Esophagus muscularis mucosa (tissue), 4 donors: Measurements from ENCODE around the gene IER5. TPM values are rescaled to one million over a fixed set of nuclear protein-coding genes. Genes with fewer than 3 reads are reported as not detected.
A peak's percentile ranks its signal among the peaks of the same experiment; 100 is the strongest.

Source experiments
- DNase-seq: peaks from one replicate; pipeline ENCODE4 v3.0.0-alpha.2; 2017; ENCODE audit errors: extremely low spot score
- H3K27ac ChIP-seq, 4 donors: fragments of 200-600 bp; sonication (generic); replicated peaks in 1 of 4; 1 replicate in 3 of 4; 2 replicates in 1 of 4; pipeline ENCODE4 v1.5.1; 2016 to 2019; ENCODE audit warnings: mild to moderate bottlenecking in 1 of 4
- H3K27me3 ChIP-seq, 4 donors: fragments of 200-600 bp; sonication (generic); one replicate each; pipeline versions ENCODE4 v1.5.1 to v1.6.0; 2016 to 2019
- H3K36me3 ChIP-seq, 4 donors: fragments of 200-600 bp; sonication (generic); one replicate each; pipeline ENCODE4 v1.5.1; 2016 to 2019
- H3K4me1 ChIP-seq, 4 donors: fragments of 200-600 bp; sonication (generic); one replicate each; pipeline ENCODE4 v1.5.1; 2016 to 2019
- H3K4me3 ChIP-seq, 4 donors: fragments of 200-600 bp; sonication (generic); 1 replicate in 2 of 4; 2 replicates in 2 of 4; pipeline ENCODE4 v1.5.1; 2016 to 2019; ENCODE audit warnings: mild to moderate bottlenecking in 4 of 4, moderate library complexity in 1 of 4
- H3K9me3 ChIP-seq, 4 donors: fragments of 200-600 bp; sonication (generic); 1 replicate in 3 of 4; 2 replicates in 1 of 4; pipeline ENCODE4 v1.5.1; 2016 to 2019
- EP300 ChIP-seq: sonication (generic); formaldehyde crosslinking; IDR thresholded peaks from one replicate; pipeline ENCODE4 v1.6.1; 2017; ENCODE audit warnings: antibody characterized with exemption
- POLR2A ChIP-seq: fragments of 450-650 bp; IDR thresholded peaks from one replicate; pipeline ENCODE4 v1.6.1; 2017; ENCODE audit warnings: antibody characterized with exemption, moderate library complexity, mild to moderate bottlenecking, low read depth
- POLR2AphosphoS5 ChIP-seq, 2 donors: sonication (generic); formaldehyde crosslinking; IDR thresholded peaks; one replicate each; pipeline ENCODE4 v1.6.1; 2017; ENCODE audit warnings: antibody characterized with exemption in 2 of 2
- WGBS: methylation state at CpG from one replicate; pipeline ENCODE4 v1.1.5; 2018; 5-methylcytosine and 5-hydroxymethylcytosine counted together
- intact Hi-C: fragments of 100-400 bp; cut with DNase I; formaldehyde crosslinking; loops from one replicate; pipeline ENCODE4 v1.15.1; 2023
- total RNA-seq, 4 donors: library from RNA; depleted of rRNA; stranded (reverse); fragments of >200 nt; gene quantifications; one replicate each; pipeline versions ENCODE4 v1.1.0 to v1.2.1, GENCODE V29; 2016
- TF ChIP-seq, protein P1 (sequence below), 3 experiments: fragments of 200-600 bp in 2 of 3; fragments of 450-650 bp in 1 of 3; sonication (generic) in 2 of 3; IDR thresholded peaks; one replicate each; pipeline ENCODE4 v1.5.1; 2017 to 2019; ENCODE audit warnings: antibody characterized with exemption in 3 of 3, mild to moderate bottlenecking in 2 of 3, moderate library complexity in 1 of 3

IER5 gene
- total RNA-seq, 4 donors from 2014 or later: 14.5 to 22.0 (median 16.7) TPM

- DNase-seq: no peak
- TF ChIP-seq EP300: no peak
- no peak for TF ChIP-seq POLR2AphosphoS5 (IDR thresholded peaks at IDR 0.05)
- TF ChIP-seq, protein P1, sequence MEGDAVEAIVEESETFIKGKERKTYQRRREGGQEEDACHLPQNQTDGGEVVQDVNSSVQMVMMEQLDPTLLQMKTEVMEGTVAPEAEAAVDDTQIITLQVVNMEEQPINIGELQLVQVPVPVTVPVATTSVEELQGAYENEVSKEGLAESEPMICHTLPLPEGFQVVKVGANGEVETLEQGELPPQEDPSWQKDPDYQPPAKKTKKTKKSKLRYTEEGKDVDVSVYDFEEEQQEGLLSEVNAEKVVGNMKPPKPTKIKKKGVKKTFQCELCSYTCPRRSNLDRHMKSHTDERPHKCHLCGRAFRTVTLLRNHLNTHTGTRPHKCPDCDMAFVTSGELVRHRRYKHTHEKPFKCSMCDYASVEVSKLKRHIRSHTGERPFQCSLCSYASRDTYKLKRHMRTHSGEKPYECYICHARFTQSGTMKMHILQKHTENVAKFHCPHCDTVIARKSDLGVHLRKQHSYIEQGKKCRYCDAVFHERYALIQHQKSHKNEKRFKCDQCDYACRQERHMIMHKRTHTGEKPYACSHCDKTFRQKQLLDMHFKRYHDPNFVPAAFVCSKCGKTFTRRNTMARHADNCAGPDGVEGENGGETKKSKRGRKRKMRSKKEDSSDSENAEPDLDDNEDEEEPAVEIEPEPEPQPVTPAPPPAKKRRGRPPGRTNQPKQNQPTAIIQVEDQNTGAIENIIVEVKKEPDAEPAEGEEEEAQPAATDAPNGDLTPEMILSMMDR (IDR thresholded peaks at IDR 0.05): no peak
- TF ChIP-seq POLR2A: no peak
- Histone ChIP-seq H3K27me3 (no peaks in the 10 kb centered on the region), H3K4me1 (peaks cover 19 to 30% (median 26%) of the 10 kb centered on the region in 4 donors), H3K36me3 (no peaks in the 10 kb centered on the region), H3K27ac (no peak overlapping the region), H3K9me3 (no peaks in the 10 kb centered on the region), H3K4me3 (no peak overlapping the region)
- intact Hi-C loops: no loop called here
- WGBS: 66% methylated on average over 4 of the region's 4 CpGs
Observed at GRCh38 chr1:181126289-181126688, 37.8 kb downstream of the IER5 start.

GRCh38 chr1:181126871-181127587 is 38.5 kb downstream of the IER5 start:
- Histone ChIP-seq H3K36me3 (no peaks in the 10 kb centered on the region), H3K4me3 (no peak overlapping the region), H3K9me3 (no peaks in the 10 kb centered on the region), H3K27ac (no peak overlapping the region), H3K27me3 (no peaks in the 10 kb centered on the region), H3K4me1 (peaks cover 19 to 30% (median 26%) of the 10 kb centered on the region in 4 donors)
- 80% methylated on average over 8 of the region's 10 CpGs for WGBS
- DNase-seq: no peak
- TF ChIP-seq, protein P1 (IDR thresholded peaks at IDR 0.05): no peak
- no peak for TF ChIP-seq EP300
- no peak for TF ChIP-seq POLR2A
- TF ChIP-seq POLR2AphosphoS5 (IDR thresholded peaks at IDR 0.05): no peak
- intact Hi-C loops: no loop called here

- DNase-seq: no peak
- Histone ChIP-seq H3K4me3 (no peak overlapping the region), H3K36me3 (no peaks in the 10 kb centered on the region), H3K9me3 (no peaks in the 10 kb centered on the region), H3K27ac (peak overlapping the region in 2 of 4 donors; percentile 20 to 41), H3K27me3 (no peaks in the 10 kb centered on the region), H3K4me1 (peaks cover 19 to 30% (median 26%) of the 10 kb centered on the region in 4 donors)
- intact Hi-C loops: no loop called here
- 90% methylated on average over 5 of the region's 5 CpGs for WGBS
- TF ChIP-seq EP300 (no peak), POLR2A (no peak), POLR2AphosphoS5 (IDR thresholded peaks at IDR 0.05) (no peak)
- TF ChIP-seq, protein P1 (IDR thresholded peaks at IDR 0.05): no peak
Observed at GRCh38 chr1:181127898-181128453, 39.5 kb downstream of the IER5 start.

DNA sequence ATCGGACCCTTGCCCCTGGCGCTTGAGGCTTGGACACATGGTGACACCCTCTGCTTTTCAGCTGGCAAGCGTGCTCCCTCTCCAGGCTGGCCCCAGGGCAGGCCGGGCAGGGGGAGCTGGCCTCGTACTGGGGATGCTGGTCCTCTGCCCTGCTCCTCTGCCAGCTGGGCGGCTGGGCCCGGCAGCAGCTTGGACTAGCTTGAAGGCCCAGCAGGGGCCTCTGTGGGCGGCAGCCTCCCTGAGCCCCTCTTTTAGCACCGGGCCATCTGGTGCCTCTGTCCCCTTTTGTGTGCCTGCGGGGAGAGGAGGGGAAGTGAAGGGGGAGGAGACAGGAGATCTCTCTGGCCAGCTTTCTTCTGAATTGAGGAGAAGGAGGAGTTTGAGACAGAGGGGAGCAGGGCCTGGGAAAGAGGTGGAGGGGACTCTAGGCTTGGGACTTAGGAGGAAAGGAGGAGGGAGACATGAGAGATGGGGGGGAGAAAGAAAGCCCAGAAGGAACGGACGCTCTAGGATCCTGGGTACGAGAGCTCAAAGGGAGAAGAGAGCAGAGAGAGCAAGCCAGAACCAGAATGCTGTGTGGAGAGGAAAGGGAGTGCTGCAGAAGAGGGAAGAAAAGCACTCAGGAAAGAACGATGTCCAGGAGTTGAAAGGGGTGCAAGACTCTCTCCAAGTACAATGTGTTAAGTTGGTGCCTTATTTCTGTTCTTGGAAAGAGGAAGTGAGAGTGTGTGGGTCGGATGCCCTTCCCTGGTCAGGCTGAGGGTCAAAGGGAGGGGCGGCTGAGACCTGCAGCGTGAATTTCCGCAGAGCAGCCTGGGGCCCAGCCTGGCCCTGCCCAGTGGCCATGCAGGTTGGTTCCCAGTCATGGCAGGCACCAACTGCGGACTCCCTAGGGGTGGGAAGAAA is 40.3 kb downstream of the IER5 start:
- peaks cover 19 to 30% (median 26%) of the 10 kb centered on the region in 4 donors for H3K4me1 ChIP-seq
- intact Hi-C loops: no loop called here
- H3K36me3 ChIP-seq: no peaks in the 10 kb centered on the region
- no peak overlapping the region for H3K4me3 ChIP-seq
- DNase-seq: no peak
- peak overlapping the region in 3 of 4 donors; percentile 20 to 51 (median 41) for H3K27ac ChIP-seq
- TF ChIP-seq EP300 (no peak), POLR2A (no peak), POLR2AphosphoS5 (IDR thresholded peaks at IDR 0.05) (no peak)
- TF ChIP-seq, protein P1 (IDR thresholded peaks at IDR 0.05): no peak
- WGBS: 62% methylated on average over 11 of the region's 19 CpGs
- H3K27me3 ChIP-seq: no peaks in the 10 kb centered on the region
- H3K9me3 ChIP-seq: no peaks in the 10 kb centered on the region
